Activated naive CD4-positive, alpha-beta T cell treated with anti-CD3 and anti-CD28 coated beads, Interleukin-2, amount 50 U/mL, for 16 hours (primary cell): ENCODE measurements around the gene EDARADD.
"Not testable (repeated sequence)": the region's sequence is repeated elsewhere in the genome, so short reads cannot be mapped to it uniquely, and the experiment has no call there.

ENCODE experiments used
- DNase-seq: peaks from one replicate; pipeline ENCODE4 v3.0.0-alpha.2; 2020

The EDARADD gene

DNA sequence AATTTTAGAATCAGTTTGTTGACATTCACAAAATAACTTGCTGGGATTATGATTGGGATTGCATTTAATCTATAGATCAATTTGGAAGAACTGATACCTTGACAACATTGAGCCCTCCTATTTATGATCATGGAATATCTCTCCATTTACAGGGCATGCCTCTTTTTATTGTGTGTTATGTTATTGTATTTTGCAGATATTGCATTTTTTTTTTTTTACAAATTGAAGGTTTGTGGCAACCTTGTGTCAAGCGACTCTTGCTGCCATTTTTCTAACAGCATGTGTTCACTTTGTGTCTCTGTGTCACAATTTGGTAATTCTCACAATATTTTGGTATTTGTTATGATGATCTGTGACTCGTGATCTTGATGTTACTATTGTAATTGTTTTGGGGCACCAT lies 46.3 kb downstream of the EDARADD start:
- no peak for DNase-seq

DNA sequence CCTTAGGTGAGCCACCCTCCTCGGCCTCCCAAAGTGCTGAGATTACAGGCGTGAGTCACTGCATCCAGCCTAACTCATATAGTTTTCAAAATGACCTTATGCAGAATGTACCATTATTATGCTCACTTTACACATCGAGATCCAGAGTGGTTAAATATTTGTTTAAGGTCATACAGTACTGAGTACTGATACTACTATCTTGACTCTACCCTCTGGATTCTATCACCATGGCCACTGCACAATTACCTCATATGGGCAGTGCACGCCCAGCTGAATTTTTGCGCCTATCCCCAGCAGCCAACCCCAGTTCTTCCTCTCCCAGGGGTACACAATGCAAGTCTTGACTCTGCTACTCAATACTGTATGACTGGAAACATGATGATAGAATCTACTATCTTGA lies 56.7 kb downstream of the EDARADD start:
- no peak for DNase-seq

DNA sequence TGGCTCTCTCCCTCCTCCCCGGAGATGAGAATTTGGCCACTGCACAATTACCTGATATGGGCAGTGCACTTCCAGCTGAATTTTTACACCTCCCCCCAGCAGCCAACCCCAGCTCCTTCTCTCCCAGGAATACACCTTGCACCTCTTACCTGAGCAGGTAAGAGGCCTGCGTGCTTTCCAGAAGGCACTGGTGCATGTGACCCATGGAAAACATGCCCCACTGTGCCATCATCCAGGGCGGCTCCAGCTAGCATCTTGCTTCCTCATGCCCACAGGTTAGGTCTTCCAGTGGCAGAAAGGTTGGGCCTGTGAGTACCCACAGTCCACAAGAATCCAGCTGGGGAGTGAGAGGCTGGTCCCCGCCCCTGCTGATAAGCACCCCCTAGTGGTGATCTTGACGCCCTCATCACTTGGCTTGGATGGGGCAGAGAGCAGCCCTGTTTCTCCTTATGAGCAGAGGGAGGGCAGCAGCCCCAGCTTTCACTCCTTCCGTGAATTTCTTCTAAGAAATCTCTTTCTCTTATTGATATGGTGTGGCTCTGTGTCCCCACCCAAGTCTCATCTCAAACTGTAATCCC lies 57.8 kb downstream of the EDARADD start:
- DNase-seq, result peak; percentile 17

DNA sequence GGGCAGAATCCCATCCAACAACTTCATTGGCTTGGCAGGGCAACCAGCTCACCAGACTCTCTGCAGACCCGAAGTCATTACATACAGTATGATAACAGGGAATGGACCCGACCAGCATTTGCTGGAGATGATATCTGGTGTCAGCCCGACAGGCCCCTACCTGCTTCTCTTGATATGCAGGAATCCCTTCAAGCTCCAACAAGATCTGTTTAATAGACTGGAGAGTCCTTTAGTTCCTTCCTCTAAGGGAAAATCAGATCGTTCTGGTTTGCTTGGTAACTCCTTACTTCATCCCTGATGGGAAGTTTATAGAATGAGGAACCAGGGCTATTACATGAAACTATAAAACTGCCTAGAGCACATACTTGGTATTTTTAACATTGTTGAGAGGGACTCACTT lies 61.2 kb downstream of the EDARADD start:
- no peak for DNase-seq

DNA sequence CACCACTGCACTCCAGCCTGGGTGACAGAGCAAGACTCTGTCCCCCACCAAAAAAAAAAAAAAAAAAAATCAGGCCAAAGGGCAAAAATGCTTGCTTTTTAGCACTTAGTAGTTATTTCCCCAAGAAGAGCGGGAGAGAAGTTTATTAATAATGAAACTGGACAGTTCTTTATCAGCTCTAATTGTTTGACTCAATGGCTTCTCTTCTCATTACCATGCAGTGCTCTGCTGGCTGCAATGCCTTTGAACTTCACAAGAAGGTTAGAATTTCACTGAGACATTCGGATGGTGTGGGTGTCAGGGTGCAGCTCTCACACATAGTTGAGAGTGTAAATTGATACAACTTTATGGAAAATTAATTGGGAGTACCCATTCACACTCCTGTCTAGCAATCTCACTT lies 63.7 kb downstream of the EDARADD start:
- no peak for DNase-seq

DNA sequence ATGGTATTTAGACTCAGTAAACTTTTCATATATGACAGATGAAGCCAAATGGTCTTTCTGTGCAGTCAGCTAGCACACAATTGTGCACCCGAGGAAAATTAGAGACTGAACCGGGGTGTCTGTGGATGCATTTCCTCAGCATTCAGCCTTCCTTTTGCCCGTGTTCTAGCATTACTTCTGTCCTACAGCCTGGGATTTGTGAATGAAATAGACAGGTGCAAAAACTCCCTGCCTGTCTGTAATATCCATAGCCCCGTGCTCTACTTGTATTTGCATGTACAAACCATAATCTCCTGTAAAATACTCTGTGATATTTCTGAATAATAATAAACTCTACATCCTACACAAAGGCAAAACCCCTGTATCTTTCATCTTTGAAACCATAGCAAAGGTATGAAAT lies 64.9 kb downstream of the EDARADD start:
- no peak for DNase-seq

DNA sequence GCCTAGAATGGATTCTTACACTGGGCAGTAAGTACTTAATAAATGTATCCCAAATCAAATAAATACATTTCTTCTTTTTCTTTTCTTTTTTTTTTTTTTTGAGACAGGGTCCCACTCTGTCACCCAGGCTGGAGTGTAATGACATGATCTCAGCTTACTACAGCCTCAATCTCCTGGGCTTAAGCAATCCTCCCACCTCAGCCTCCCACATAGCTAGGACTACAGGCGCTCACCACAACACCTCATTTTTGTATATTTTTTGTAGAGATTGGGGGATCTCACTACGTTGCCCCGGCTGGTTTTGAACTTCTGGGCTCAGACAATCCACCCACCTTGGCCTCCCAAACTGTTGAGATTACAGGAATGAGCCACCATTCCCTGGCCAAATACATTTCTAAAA lies 66.0 kb downstream of the EDARADD start:
- DNase-seq, result no peak

DNA sequence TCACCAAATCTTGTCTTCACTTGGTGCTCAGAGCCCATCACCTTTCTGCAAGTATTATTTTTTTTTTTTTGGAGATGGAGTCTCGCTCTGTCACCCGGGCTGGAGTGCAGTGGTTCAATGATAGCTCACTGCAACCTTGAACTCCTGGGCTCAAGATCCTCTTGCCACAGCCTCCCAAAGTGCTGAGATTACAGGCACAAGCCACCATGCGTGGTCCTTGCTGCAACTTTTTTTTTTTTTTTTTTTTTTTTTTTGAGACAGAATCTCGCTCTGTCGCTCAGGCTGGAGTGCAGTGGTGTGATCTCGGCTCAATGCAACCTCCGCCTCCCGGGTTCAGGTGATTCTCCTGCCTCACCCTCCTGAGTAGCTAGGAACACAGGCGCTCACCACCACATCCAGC lies 70.1 kb downstream of the EDARADD start:
- not testable (repeated sequence) for DNase-seq

DNA sequence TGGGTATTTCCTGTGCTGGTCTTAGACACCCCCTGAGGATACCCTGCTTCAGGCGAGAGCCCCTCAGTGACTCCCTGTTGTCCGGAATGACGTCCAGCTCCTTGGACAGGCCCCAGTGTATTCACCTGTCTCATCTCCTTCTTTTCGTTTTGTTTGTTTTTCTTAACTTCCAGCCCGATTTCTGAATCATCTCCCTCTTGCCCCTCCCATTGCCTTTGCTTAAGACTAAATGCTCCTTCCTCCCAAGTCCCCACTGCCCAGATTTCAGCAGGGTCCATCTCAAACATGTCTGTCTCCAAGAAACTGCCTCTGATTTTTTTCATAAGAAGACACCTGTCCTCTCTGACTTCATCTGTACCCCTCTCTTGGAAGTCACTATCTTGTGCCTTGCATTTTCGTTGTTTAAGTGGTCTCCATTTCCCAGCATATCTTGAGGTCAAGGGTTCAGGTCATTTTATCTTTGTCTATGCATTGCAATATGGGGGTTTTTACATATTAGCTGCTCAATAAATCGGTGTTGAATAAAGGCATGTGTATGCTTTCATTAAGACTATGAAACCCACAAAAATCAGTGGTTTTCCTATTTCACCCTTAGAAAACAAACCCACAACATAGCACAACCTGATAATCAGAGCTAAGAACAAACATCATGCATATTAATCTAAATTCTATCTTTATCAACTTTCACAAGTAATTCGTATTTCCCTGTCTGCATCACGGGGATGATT lies 71.3 kb downstream of the EDARADD start:
- DNase-seq, result no peak

DNA sequence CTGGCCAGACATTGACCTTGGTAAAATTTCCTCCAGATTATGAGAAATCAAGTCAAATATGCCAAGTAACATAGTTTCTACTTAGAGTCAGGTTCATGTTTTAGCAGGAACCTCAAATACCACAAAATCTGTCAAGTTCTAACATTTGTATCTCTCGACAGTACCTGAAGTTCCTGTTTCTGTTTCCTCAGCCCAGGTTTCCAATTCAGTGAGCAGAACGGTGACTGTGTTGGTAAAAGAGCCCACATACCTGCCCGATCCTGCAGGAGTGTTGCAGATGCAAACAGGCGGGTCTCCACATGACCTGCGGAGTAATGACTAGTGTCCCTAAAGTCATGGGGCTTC lies 71.8 kb downstream of the EDARADD start:
- no peak for DNase-seq

DNA sequence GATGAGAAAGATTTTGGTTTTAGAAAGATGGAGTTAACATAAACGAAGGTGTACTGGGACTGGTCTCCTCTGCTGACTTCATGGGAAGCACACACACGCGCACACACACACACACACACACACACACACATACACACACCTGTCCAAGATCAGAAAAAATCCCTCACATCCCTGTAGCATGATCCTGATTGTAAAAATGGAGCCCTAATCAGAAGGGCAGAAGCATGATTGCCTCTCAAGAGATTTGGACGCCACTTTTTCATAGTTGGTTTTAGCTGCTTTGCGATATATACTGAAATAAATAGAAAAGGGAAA lies 73.2 kb downstream of the EDARADD start:
- DNase-seq, result no peak

DNA sequence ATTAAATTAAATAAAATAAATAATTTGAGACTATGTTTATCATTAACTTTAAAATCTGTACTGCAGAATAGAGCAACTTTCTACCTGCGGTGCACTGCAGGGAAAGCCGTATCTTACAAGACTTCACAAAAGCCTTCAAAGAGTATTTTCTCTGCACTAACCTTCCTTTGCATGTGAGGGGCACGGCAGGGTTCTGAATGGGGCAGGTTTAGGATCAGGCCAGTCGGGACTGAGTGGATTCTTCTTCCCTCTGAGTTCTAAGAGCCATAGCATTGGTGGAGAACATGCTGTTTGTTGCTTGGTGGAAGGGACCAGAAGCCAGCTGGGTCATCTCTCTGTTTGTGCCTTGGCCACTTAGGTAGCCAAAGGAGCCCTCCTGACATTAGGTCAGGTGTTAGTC lies 74.5 kb downstream of the EDARADD start:
- no peak for DNase-seq

DNA sequence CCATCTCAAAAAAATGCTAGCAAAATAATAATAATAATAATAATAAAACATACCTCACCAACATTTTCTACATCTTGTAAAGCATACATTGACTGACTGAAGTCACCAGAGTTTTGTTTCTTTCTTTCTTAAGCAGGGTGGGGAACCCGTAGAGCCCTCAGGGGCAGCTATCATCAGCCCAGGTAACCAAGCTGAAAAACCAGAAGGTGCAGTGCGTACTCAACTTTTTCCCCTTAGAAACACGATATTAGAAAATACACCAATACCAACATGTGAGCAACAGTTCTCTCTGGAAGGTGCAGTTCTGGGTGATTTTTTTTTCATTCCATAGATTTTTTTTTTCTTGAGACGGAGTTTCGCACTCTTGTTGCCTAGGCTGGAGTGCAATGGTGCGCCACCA lies 75.4 kb downstream of the EDARADD start:
- DNase-seq, result no peak

DNA sequence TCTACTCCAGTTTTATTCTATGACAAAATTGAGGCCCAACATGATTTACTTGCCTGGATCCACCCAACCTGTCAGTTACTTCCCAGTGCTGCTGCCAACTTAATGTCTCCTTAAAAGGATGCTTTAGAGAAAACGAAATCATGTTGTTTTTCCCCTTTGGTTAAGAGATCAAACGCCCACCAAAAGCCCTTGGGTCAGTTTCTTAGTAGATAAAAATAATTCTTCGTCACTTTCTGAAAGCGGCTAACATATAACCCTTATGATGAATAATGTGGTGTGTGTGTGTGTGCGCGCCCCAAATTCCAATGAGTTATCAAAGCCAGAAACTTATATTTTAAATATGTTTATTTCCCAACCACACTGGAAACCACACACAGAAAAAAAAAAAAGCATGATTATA lies 77.0 kb downstream of the EDARADD start:
- DNase-seq, result no peak

DNA sequence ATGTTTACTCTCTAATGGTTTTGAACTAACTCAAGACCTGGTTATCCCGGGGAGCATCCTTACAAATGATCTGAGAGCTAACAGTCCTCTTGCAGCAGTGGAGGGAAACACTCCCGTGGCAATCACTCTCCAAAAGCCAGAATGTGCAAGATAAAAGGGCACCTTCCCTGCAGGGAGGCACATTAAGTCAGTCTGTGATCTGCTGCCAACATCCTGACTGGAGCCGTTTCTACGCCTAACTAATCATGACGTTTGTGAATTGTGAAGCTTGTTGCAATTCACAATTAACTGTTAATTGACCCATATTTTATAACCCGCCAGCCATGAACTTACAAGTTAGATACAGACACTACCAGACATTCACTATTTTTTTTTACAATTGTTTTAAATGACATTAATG lies 77.6 kb downstream of the EDARADD start:
- no peak for DNase-seq

DNA sequence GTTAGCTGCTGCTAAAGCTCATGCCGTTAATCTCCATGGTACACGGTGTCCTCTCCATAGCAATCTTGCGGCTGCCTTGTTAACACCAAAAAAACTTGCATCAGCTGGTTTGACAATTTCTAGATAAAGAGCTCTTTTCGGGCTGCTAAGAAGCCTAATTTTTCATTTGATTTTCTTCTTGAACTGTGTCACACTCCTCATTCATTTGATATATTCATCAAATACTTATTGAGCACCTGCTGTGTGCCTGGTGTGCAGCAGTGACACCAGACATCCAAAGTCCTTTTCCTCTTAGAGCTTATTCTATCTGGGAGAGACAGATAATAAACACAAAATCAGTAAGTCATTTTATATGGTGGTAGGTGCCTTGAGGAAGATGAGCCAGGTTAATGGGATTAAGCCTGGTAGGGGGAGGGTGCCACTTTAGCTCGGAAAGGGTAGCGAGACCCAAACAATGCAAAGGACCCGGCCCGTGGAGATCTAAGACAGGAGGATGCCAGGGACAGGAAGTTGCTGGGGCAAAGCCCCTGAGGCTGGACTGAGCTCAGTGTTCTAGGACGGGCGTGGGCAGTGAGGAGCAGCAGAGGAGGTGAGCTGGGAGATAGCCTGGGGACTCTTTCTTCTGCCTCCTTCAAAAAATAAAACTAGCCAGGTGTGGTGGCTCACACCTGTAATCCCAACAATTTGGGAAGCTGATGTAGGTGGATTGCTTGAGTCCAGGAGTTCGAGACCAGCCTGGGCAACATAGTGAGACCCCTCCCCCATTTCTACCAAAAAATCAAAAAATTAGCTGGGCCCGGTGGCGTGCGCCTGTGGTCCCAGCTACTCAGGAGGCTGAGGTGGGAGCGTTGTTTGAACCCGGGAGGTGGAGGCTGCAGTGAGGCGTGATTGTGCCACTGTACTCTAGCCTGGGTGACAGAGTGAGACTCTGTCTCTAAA lies 79.0 kb downstream of the EDARADD start:
- no peak for DNase-seq

DNA sequence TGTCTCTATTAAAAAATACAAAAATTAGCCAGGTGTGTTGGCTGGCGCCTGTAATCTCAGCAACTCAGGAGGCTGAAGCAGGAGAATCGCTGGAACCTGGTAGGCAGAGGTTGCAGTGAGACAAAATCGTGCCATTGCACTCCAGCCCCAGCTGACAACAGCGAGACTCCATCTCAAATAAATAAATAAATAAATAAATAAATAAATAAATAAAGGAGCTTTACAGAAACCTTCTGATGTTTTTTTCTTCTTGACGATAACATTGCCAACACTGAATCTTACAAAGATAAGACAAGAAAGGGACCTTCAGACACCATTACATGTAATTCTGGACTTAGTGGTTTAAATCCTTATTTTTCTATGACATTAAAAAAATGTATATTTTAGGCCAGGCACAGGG lies 81.9 kb downstream of the EDARADD start:
- no peak for DNase-seq

DNA sequence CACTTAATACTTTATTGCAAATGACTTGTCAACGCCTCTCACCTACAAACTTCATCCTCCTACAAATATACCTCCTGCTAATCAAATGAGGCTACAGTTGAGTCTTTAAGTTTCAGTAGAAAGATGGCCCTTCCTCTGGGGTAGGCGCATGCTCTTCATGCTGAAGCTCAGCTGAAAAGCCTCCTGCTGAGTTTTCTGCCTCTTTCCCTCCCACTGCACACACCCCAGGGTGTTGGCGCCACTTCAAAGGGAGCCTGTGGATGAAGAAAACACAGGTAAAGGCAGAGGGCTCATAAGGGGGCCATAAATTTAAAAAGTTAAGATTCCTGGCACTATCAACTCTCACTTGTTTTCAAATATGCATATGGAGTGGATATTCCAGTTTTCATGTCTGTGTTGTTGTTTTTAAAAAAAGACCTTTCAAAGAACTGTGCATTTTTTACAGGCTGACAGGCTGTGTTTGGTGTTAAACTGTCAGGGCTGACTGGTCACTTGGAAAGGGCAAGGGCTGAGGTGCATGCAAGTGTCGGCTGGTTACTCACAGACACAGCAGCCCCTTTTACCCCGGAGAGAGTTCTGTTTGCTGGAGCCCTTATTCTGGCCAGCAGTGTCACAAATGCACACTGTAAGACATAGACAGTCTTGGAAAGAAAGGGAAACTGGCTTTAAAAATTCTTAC lies 86.8 kb downstream of the EDARADD start:
- no peak for DNase-seq

DNA sequence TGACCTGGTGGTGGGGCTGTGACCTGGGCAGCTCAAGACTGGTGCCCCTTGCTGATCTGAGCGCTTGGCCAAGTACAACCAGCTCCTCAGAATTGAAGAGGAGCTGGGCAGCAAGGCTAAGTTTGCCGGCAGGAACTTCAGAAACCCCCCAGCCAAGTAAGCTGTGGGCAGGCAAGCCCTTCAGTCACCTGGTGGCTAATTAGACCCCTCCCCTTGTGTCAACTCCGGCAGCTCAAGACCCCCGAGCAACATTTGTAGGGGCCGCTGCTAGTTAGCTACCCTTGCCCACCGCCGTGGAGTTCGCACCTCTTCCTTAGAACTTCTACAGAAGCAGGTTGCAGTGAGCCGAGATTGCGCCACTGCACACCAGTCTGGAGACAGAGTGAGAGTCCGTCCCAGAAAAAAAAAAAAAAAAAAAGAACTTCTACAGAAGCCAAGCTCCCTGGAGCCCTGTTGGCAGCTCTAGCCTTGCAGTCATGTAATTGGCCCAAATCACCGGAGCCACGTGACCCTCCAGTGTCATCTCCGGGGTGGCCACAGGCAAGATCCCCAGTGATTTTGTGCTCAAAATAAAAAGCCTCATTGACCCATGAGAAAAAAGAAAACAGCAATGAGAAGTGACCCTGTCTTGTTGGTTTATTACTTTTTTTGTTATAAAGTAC lies 90.4 kb downstream of the EDARADD start:
- no peak for DNase-seq

DNA sequence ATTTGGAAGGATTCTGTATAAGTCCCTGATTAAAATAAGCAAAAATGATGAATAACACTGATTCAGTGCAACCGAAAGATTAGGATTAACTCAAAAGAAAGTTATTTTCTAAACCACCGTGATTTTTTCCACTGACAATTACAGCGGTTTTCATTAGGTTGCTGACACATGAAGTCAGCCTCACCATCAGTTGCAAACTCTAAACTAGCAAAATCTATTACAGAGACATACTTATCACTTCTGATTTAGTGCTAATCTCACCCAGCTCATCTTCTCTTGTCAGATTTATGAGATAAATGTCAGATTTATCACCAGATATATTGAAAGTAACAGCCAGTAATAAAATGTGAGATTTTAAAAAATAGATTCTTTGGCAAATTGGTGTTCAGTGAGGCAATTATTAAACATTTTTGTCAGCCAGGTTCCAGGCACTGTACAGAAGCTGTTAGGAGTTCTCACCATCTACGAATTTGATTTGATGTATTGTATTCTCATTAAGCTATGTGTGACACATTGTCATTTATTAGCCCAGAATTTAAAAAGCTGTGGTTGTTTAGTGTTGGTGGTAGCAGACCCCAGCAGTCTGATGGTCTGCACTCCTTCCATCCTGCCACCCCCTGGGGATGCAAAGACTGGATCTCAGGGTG lies 92.4 kb downstream of the EDARADD start:
- DNase-seq, result no peak

DNA sequence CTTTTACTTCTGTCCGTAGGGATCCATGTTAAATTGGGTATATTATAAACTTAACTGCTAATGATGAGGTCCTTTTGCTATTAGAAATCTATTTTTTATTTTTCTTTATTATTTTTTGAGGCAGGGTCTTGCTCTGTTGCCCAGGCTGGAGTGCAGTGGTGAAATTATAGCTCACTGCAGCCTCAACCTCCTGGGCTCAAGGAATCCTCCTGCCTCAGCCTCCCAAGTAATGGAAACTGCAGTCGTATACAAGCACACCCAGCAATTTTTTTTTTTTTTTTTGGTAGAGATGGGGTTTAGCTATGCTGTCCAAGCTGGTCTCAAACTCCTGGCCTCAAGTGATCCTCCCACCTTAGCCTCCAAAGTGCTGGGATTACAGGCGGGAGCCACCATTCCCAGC lies 95.1 kb downstream of the EDARADD start:
- not testable (repeated sequence) for DNase-seq

DNA sequence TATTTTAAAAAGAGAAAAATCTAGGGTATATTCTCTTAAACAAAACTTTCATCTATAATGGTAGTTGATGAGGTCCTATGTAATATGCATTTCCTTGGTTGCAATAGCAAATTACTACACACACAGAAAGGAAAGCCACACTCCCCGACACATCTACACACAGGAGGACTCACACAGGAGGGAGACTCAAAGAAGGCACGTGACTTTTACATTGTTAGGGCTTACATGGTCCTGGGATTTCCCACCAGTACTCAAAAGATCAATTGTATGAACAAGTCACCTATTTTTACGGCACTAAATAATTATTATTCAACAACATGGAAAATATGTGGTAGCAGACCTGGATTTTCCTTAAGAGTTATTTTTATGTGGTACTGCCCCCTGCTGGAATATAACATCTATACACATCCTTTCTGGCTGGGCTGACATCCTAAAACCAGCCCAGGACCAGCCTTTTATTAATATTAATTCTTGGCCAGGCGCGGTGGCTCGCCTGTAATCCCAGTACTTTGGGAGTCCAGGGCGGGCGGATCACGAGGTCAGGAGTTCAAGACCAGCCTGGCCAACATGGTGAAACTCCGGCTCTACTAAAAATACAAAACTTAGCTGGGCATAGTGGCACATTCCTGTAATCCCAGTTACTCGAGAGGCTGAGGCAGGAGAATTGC lies 95.8 kb downstream of the EDARADD start:
- no peak for DNase-seq
